Measurements from ENCODE around the gene RRP36.

DNA sequence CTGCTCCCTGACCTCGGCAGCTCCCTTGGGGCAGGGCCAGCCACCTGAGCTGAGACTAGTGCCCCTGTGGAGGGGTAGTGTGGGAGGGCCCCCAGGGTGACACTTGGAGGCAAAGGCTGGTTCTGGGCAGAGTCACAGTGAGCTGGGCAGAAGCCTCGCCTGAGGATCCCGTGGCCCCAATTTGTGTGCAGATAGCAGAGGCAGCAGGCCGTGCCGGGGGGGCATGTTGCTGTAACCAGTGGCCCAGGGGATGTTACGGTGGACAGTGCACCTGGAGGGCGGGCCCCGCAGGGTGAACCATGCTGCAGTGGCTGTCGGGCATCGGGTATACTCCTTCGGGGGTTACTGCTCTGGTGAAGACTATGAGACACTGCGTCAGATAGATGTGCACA is 4.5 kb upstream of the RRP36 start:
- TF ChIP-seq CTCF (IDR thresholded peaks at IDR 0.05; ENCODE audit: low read depth, low read length, poor library complexity, severe bottlenecking) = no peak
- no peak for TF ChIP-seq EZH2phosphoT487 (IDR thresholded peaks at IDR 0.05; ENCODE audit: borderline replicate concordance, low read length)

All from DOHH2 (cell line).